ENCODE results near the gene CD46. TPM values are rescaled to one million over a fixed set of nuclear protein-coding genes. Genes with fewer than 3 reads are reported as not detected.

The CD46 gene
- total RNA-seq, 1 experiment from 2014 or later: 116 TPM

- intact Hi-C loops (cut with micrococcal nuclease): no loop called here
- peak; percentile 72 for DNase-seq
Observed at GRCh38 chr1:207789792-207790787, 38.2 kb downstream of the CD46 start.

GRCh38 chr1:207791290-207791689 lies 39.4 kb downstream of the CD46 start:
- ATAC-seq: no peak
- no peaks in the 10 kb centered on the region for H3K27me3 ChIP-seq (ENCODE audit: low read length)
- H3K9me2 ChIP-seq (replicated peaks; ENCODE audit: low read length): no peaks in the 10 kb centered on the region
- peaks cover 62% of the 10 kb centered on the region for H3K36me3 ChIP-seq (ENCODE audit: low read depth, low read length)
- CTCF ChIA-PET: no interaction called here
- no peaks in the 10 kb centered on the region for H3K79me2 ChIP-seq (ENCODE audit: low read length)
- peaks cover 6% of the 10 kb centered on the region for H3F3A ChIP-seq (ENCODE audit: low read length, unreplicated experiment)
- H3K4me3 ChIP-seq (ENCODE audit: low read length): no peak overlapping the region
- intact Hi-C loops (cut with micrococcal nuclease): no loop called here
- no peak overlapping the region for H3K9ac ChIP-seq (ENCODE audit: low read length)
- H3K27ac ChIP-seq (ENCODE audit: low read length): no peak overlapping the region
- H3K4me2 ChIP-seq (ENCODE audit: low read length): no peak overlapping the region
- no peaks in the 10 kb centered on the region for H4K20me1 ChIP-seq (ENCODE audit: low read length)
- TF ChIP-seq CTCF (conservative IDR thresholded peaks at IDR 0.05; ENCODE audit: low read depth, low read length) (no peak), EZH2 (IDR thresholded peaks at IDR 0.05; ENCODE audit: low read length, unreplicated experiment) (no peak), EZH2phosphoT487 (IDR thresholded peaks at IDR 0.05; ENCODE audit: borderline replicate concordance, low read length) (no peak)
- no peak overlapping the region for H2AFZ ChIP-seq (ENCODE audit: low read length)
- no peaks in the 10 kb centered on the region for H3K9me3 ChIP-seq (ENCODE audit: low read length)
- H3K4me1 ChIP-seq (ENCODE audit: insufficient read depth, low read length): peaks cover 33% of the 10 kb centered on the region
- no peak for DNase-seq
- POLR2A ChIA-PET (ENCODE audit: unreplicated experiment): no interaction called here
- no TSS peak for BruUV-seq (replicated peaks)

More at GRCh38 chr1:207789792-207790787, 38.2 kb downstream of the CD46 start:
- no peaks in the 10 kb centered on the region for H3K79me2 ChIP-seq (ENCODE audit: low read length)
- H3K4me2 ChIP-seq (ENCODE audit: low read length): peak overlapping the region; percentile 52
- H3K9ac ChIP-seq (ENCODE audit: low read length): no peak overlapping the region
- no peaks in the 10 kb centered on the region for H3K27me3 ChIP-seq (ENCODE audit: low read length)
- peaks cover 67% of the 10 kb centered on the region for H3K36me3 ChIP-seq (ENCODE audit: low read depth, low read length)
- H3K4me1 ChIP-seq (ENCODE audit: insufficient read depth, low read length): peaks cover 33% of the 10 kb centered on the region
- no peak for TF ChIP-seq EZH2phosphoT487 (IDR thresholded peaks at IDR 0.05; ENCODE audit: borderline replicate concordance, low read length)
- no peak for TF ChIP-seq CTCF (conservative IDR thresholded peaks at IDR 0.05; ENCODE audit: low read depth, low read length)
- no peak for TF ChIP-seq EZH2 (IDR thresholded peaks at IDR 0.05; ENCODE audit: low read length, unreplicated experiment)
- peak overlapping the region; percentile 31 for H3K27ac ChIP-seq (ENCODE audit: low read length)
- ChIA-PET CTCF (interaction anchor here (0.6 kb wide), 2 partner anchors 81 to 173 kb away, joined by 3 to 8 read pairs; no protein-coding TSS in a partner anchor), POLR2A (ENCODE audit: unreplicated experiment) (no interaction called here)
- no peaks in the 10 kb centered on the region for H3K9me2 ChIP-seq (replicated peaks; ENCODE audit: low read length)
- H2AFZ ChIP-seq (ENCODE audit: low read length): no peak overlapping the region
- no peaks in the 10 kb centered on the region for H3K9me3 ChIP-seq (ENCODE audit: low read length)
- peak overlapping the region; percentile 13; the same call in 1 of the 2 replicates for H3K4me3 ChIP-seq (ENCODE audit: low read length)
- no peak for ATAC-seq
- peaks cover 6% of the 10 kb centered on the region for H3F3A ChIP-seq (ENCODE audit: low read length, unreplicated experiment)
- no peaks in the 10 kb centered on the region for H4K20me1 ChIP-seq (ENCODE audit: low read length)
- BruUV-seq (replicated peaks): no TSS peak

GRCh38 chr1:207793327-207793726 lies 41.5 kb downstream of the CD46 start:
- Histone ChIP-seq H2AFZ (ENCODE audit: low read length) (no peak overlapping the region), H4K20me1 (ENCODE audit: low read length) (no peaks in the 10 kb centered on the region), H3K9ac (ENCODE audit: low read length) (no peak overlapping the region), H3K4me2 (ENCODE audit: low read length) (no peak overlapping the region), H3K4me1 (ENCODE audit: insufficient read depth, low read length) (peaks cover 26% of the 10 kb centered on the region), H3K27ac (ENCODE audit: low read length) (no peak overlapping the region), H3K9me3 (ENCODE audit: low read length) (no peaks in the 10 kb centered on the region), H3K36me3 (ENCODE audit: low read depth, low read length) (peaks cover 55% of the 10 kb centered on the region), H3K79me2 (ENCODE audit: low read length) (no peaks in the 10 kb centered on the region), H3K9me2 (replicated peaks; ENCODE audit: low read length) (no peaks in the 10 kb centered on the region), H3F3A (ENCODE audit: low read length, unreplicated experiment) (peaks cover 6% of the 10 kb centered on the region), H3K4me3 (ENCODE audit: low read length) (no peak overlapping the region), H3K27me3 (ENCODE audit: low read length) (no peaks in the 10 kb centered on the region)
- ChIA-PET CTCF (interaction anchor here (0.5 kb wide), 1 partner anchor 214 kb away, joined by 3 read pairs; no protein-coding TSS in a partner anchor), POLR2A (ENCODE audit: unreplicated experiment) (no interaction called here)
- TF ChIP-seq CTCF (conservative IDR thresholded peaks at IDR 0.05; ENCODE audit: low read depth, low read length) (no peak), EZH2phosphoT487 (IDR thresholded peaks at IDR 0.05; ENCODE audit: borderline replicate concordance, low read length) (no peak), EZH2 (IDR thresholded peaks at IDR 0.05; ENCODE audit: low read length, unreplicated experiment) (no peak)
- intact Hi-C loops (cut with micrococcal nuclease): no loop called here
- no TSS peak for BruUV-seq (replicated peaks)
- DNase-seq: no peak
- no peak for ATAC-seq

All from PC-3 (cell line).